Hepatocyte (in vitro differentiated cells): Measurements from ENCODE around the gene CORIN. TPM values are rescaled to one million over a fixed set of nuclear protein-coding genes. Genes with fewer than 3 reads are reported as not detected.

Experiments used
- DNase-seq: peaks from one replicate; pipeline ENCODE4 v3.0.0-alpha.2; 2016; ENCODE audit warnings: low spot score
- H2AFZ ChIP-seq: fragments of 200-600 bp; sonication (generic); 2 replicates; pipeline ENCODE4 v1.6.0; 2016; ENCODE audit warnings: antibody characterized with exemption, mild to moderate bottlenecking
- H3K27ac ChIP-seq: fragments of 200-600 bp; sonication (generic); 2 replicates; pipeline ENCODE4 v1.5.1; 2016; ENCODE audit warnings: mild to moderate bottlenecking
- H3K27me3 ChIP-seq: fragments of 200-600 bp; sonication (generic); 2 replicates; pipeline ENCODE4 v1.6.1; 2016
- H3K36me3 ChIP-seq: fragments of 200-600 bp; sonication (generic); replicated peaks from 2 replicates; pipeline ENCODE4 v1.5.1; 2016; ENCODE audit warnings: low read depth; ENCODE audit not compliant: insufficient read depth
- H3K4me1 ChIP-seq: fragments of 200-600 bp; sonication (generic); 2 replicates; pipeline ENCODE4 v1.5.1; 2016; ENCODE audit warnings: mild to moderate bottlenecking, moderate library complexity; ENCODE audit not compliant: insufficient read depth
- H3K4me2 ChIP-seq: fragments of 200-600 bp; sonication (generic); 2 replicates; pipeline ENCODE4 v1.6.0; 2016
- H3K4me3 ChIP-seq: fragments of 200-600 bp; sonication (generic); 2 replicates; pipeline ENCODE4 v1.5.1; 2016; ENCODE audit warnings: mild to moderate bottlenecking
- H3K79me2 ChIP-seq: fragments of 200-600 bp; sonication (generic); 2 replicates; pipeline ENCODE4 v1.6.0; 2017; ENCODE audit warnings: mild to moderate bottlenecking
- H3K9me2 ChIP-seq: fragments of 200-600 bp; sonication (generic); replicated peaks from 2 replicates; pipeline ENCODE4 v1.6.0; 2017; ENCODE audit warnings: mild to moderate bottlenecking; ENCODE audit not compliant: insufficient read depth
- H3K9me3 ChIP-seq: fragments of 200-600 bp; sonication (generic); 2 replicates; pipeline ENCODE4 v1.5.1; 2016; ENCODE audit warnings: low read depth, mild to moderate bottlenecking
- H4K20me1 ChIP-seq: fragments of 200-600 bp; sonication (generic); 2 replicates; pipeline ENCODE4 v1.6.0; 2016; ENCODE audit warnings: mild to moderate bottlenecking; ENCODE audit not compliant: insufficient read depth, poor library complexity, severe bottlenecking
- EZH2 ChIP-seq: fragments of 200-600 bp; sonication (generic); IDR thresholded peaks from 2 replicates; pipeline ENCODE4 v1.6.1; 2016; ENCODE audit warnings: antibody characterized with exemption, mild to moderate bottlenecking, borderline replicate concordance
- EZH2phosphoT487 ChIP-seq: fragments of 200-600 bp; sonication (generic); IDR thresholded peaks from one replicate; pipeline ENCODE4 v1.6.1; 2018; ENCODE audit warnings: antibody characterized with exemption, mild to moderate bottlenecking, low read depth, moderate library complexity; ENCODE audit not compliant: unreplicated experiment, severe bottlenecking
- WGBS: methylation state at CpG from one replicate; pipeline ENCODE4 v1.1.6; 2016; ENCODE audit warnings: low lambda C conversion rate; ENCODE audit errors: missing lambda C conversion rate; 5-methylcytosine and 5-hydroxymethylcytosine counted together
- polyA plus RNA-seq: library from polyadenylated mRNA; unstranded; fragments of >200 nt; fragmentation: Nextera tagmentation; extraction: Ambion mirVana; gene quantifications from 2 replicates; pipeline ENCODE4 v1.2.1, GENCODE V29; 2016
- total RNA-seq: library from RNA; depleted of rRNA; stranded (reverse); fragments of >200 nt; gene quantifications from 2 replicates; pipeline ENCODE4 v1.2.3, GENCODE V29; 2014
- TF ChIP-seq, protein P1 (sequence below): fragments of 200-600 bp; sonication (generic); IDR thresholded peaks from 2 replicates; pipeline ENCODE4 v1.5.1; 2016; ENCODE audit warnings: antibody characterized with exemption, mild to moderate bottlenecking; ENCODE audit not compliant: poor library complexity

Gene CORIN
- total and polyA plus RNA-seq, 2 experiments from 2014 or later, result 0.13 to 0.40 TPM

DNA sequence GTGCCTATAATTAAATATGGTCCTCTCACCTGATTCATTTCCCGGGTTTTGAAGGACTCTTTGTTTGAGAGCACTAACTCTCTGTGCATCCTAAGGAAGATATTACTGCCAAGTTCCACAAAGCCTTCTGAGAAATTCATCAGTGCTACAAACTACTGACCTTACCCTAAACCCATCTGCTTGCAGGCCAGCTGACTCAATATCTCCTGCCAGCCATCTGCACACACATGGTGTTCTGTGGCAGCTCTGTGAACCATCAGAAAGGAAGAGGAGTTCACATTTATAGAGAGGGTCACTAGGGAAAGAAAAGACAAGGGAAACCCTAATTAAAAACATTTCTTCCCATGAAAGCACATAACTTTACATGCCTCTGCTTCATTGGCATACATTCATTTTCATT is 196.1 kb downstream of the CORIN start:
- H3K4me1 ChIP-seq, result no peaks in the 10 kb centered on the region
- no peak overlapping the region for H3K4me2 ChIP-seq
- WGBS, result 88% methylated on average over 1 of the region's 1 CpG
- no peak for TF ChIP-seq EZH2phosphoT487
- TF ChIP-seq, protein P1, sequence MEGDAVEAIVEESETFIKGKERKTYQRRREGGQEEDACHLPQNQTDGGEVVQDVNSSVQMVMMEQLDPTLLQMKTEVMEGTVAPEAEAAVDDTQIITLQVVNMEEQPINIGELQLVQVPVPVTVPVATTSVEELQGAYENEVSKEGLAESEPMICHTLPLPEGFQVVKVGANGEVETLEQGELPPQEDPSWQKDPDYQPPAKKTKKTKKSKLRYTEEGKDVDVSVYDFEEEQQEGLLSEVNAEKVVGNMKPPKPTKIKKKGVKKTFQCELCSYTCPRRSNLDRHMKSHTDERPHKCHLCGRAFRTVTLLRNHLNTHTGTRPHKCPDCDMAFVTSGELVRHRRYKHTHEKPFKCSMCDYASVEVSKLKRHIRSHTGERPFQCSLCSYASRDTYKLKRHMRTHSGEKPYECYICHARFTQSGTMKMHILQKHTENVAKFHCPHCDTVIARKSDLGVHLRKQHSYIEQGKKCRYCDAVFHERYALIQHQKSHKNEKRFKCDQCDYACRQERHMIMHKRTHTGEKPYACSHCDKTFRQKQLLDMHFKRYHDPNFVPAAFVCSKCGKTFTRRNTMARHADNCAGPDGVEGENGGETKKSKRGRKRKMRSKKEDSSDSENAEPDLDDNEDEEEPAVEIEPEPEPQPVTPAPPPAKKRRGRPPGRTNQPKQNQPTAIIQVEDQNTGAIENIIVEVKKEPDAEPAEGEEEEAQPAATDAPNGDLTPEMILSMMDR, result no peak
- TF ChIP-seq EZH2, result no peak
- no peaks in the 10 kb centered on the region for H3K9me2 ChIP-seq
- H3K36me3 ChIP-seq, result no peaks in the 10 kb centered on the region
- no peak for DNase-seq
- H4K20me1 ChIP-seq, result no peaks in the 10 kb centered on the region
- H3K27ac ChIP-seq, result no peak overlapping the region
- H3K79me2 ChIP-seq, result no peaks in the 10 kb centered on the region
- no peak overlapping the region for H3K4me3 ChIP-seq
- no peaks in the 10 kb centered on the region for H3K27me3 ChIP-seq
- no peaks in the 10 kb centered on the region for H3K9me3 ChIP-seq
- no peak overlapping the region for H2AFZ ChIP-seq

DNA sequence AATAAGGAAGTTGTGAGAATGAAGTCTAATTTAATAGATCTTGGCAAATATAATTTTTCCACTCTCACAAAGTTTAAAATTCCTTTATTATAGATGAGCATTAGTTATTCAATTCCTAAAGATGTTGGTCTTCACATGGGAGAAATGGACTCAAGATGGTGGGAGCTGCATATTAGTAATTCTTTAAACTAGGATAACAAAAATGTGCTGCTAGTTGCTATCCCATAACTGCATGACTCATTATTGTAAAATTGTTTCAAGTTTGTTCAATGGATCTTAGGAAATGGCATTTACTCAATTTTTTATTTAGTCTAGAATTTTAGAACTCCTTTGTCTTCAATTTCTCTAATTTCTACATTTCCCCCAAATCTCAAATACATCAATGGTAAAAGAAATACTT is 197.0 kb downstream of the CORIN start:
- Histone ChIP-seq H3K79me2 (no peaks in the 10 kb centered on the region), H3K4me1 (no peaks in the 10 kb centered on the region), H3K4me3 (no peak overlapping the region), H3K36me3 (no peaks in the 10 kb centered on the region), H3K9me2 (no peaks in the 10 kb centered on the region), H4K20me1 (no peaks in the 10 kb centered on the region), H2AFZ (no peak overlapping the region), H3K27ac (no peak overlapping the region), H3K4me2 (no peak overlapping the region), H3K27me3 (no peaks in the 10 kb centered on the region), H3K9me3 (no peaks in the 10 kb centered on the region)
- no peak for DNase-seq
- TF ChIP-seq, protein P1, result no peak
- TF ChIP-seq EZH2phosphoT487, result no peak
- no peak for TF ChIP-seq EZH2

DNA sequence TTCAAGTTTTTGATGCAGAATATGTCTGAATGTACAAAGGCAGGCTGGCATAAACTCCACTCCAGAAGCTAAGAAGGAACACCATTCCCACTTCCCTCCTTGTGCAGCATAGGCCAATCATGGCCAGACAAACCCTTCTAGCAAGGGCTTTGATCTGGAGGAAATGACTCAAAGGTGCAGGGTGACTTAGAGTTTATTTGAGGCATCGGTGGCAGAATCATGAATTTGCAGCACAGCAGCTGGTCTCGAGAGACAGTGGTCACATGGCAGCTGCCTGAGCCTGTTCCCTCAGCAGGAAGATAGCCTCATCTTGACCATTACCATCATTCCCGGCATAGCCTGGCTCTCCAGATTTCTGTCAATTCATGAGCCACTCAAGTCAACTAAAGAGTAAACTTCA is 198.3 kb downstream of the CORIN start:
- Histone ChIP-seq H3K27me3 (no peaks in the 10 kb centered on the region), H3K4me1 (no peaks in the 10 kb centered on the region), H2AFZ (no peak overlapping the region), H4K20me1 (no peaks in the 10 kb centered on the region), H3K9me2 (no peaks in the 10 kb centered on the region), H3K27ac (no peak overlapping the region), H3K79me2 (no peaks in the 10 kb centered on the region), H3K4me2 (no peak overlapping the region), H3K9me3 (no peaks in the 10 kb centered on the region), H3K36me3 (no peaks in the 10 kb centered on the region), H3K4me3 (no peak overlapping the region)
- TF ChIP-seq EZH2 (no peak), EZH2phosphoT487 (no peak)
- TF ChIP-seq, protein P1, result no peak
- WGBS, result 73% methylated on average over 3 of the region's 3 CpGs
- no peak for DNase-seq

DNA sequence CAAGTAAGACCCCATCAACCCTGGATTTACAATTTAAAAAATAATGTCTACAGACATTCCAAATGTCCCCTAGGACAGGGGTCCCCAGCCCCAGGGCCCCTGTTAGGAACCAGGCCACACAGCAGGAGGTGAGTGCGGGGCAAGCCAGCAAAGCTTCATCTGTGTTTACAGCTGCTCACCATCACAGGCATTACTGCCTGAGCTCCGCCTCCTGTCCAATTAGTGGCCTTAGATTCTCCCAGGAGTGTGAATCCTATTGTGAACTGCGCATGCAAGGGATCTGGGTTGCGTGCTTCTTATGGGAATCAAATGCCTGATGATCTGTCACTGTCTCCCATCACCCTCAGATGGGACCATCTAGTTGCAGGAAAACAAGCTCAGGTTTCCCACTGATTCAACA is 206.7 kb downstream of the CORIN start:
- Histone ChIP-seq H3K79me2 (no peaks in the 10 kb centered on the region), H3K36me3 (no peaks in the 10 kb centered on the region), H2AFZ (no peak overlapping the region), H3K9me2 (no peaks in the 10 kb centered on the region), H3K4me3 (no peak overlapping the region), H3K9me3 (no peaks in the 10 kb centered on the region), H3K4me1 (no peaks in the 10 kb centered on the region), H3K4me2 (no peak overlapping the region), H3K27me3 (no peaks in the 10 kb centered on the region), H4K20me1 (no peaks in the 10 kb centered on the region), H3K27ac (no peak overlapping the region)
- TF ChIP-seq EZH2phosphoT487, result no peak
- TF ChIP-seq, protein P1, result no peak
- no peak for TF ChIP-seq EZH2
- WGBS, result 80% methylated on average over 4 of the region's 4 CpGs
- no peak for DNase-seq
